SK-N-SH (cell line): ENCODE results near the gene NPIPB2. TPM values are rescaled to one million over a fixed set of nuclear protein-coding genes. Genes with fewer than 3 reads are reported as not detected.
A peak's percentile ranks its signal among the peaks of the same experiment; 100 is the strongest.

Experiments
- CTCF ChIA-PET: fragments of 300-600, 350-600 bp; formaldehyde crosslinking; extraction: SDS; loops from one replicate; lab custom pipeline; 2021; lab: Yijun Ruan, JAX
- POLR2A ChIA-PET: fragments of 350-600 bp; sonication (Branson Sonifier 250); formaldehyde crosslinking; extraction: SDS; loops from one replicate; lab custom pipeline; 2020; ENCODE audit warnings: antibody characterized with exemption, inconsistent platforms; lab: Yijun Ruan, JAX
- DNase-seq: peaks from one replicate; pipeline ENCODE4 v3.0.0; 2012
- H2AFZ ChIP-seq: fragments of 200-600 bp; sonication (generic); 2 replicates; pipeline ENCODE4 v1.8.1; 2016; ENCODE audit warnings: antibody characterized with exemption, mild to moderate bottlenecking, low read depth
- H3F3A ChIP-seq: fragments of 200-600 bp; sonication (generic); replicated peaks from 2 replicates; pipeline ENCODE3; 2016; ENCODE audit warnings: antibody characterized with exemption, mild to moderate bottlenecking; ENCODE audit not compliant: insufficient read depth
- H3K27ac ChIP-seq, 2 experiments: fragments of 200-500 bp in 1 of 2; fragments of 200-600 bp in 1 of 2; sonication (Bioruptor generic) in 1 of 2; sonication (generic), shearing (Covaris generic) in 1 of 2; 2 replicates each; pipeline versions ENCODE4 v1.5.1 to v1.6.1; 2014 to 2016; ENCODE audit warnings: low read depth in 2 of 2, inconsistent platforms in 1 of 2, low read length in 1 of 2, mild to moderate bottlenecking in 1 of 2, mixed read lengths in 1 of 2
- H3K27me3 ChIP-seq: fragments of 200-600 bp; sonication (generic), shearing (Covaris generic); 2 replicates; pipeline ENCODE4 v1.6.1; 2016; ENCODE audit warnings: mixed run types; ENCODE audit not compliant: insufficient read depth
- H3K36me3 ChIP-seq, 2 experiments: fragments of 200-500 bp in 1 of 2; fragments of 200-600 bp in 1 of 2; sonication (Bioruptor generic) in 1 of 2; sonication (generic) in 1 of 2; replicated peaks in 1 of 2; 2 replicates each; pipeline versions ENCODE3 to v1.5.1; 2014 to 2016; ENCODE audit warnings: low read length in 1 of 2, mild to moderate bottlenecking in 1 of 2; ENCODE audit not compliant: insufficient read depth in 2 of 2, control insufficient read depth in 1 of 2
- H3K4me1 ChIP-seq, 2 experiments: fragments of 200-500 bp in 1 of 2; fragments of 200-600 bp in 1 of 2; sonication (Bioruptor generic) in 1 of 2; sonication (generic), shearing (Covaris generic) in 1 of 2; 2 replicates each; pipeline versions ENCODE4 v1.5.1 to v1.6.1; 2014 to 2016; ENCODE audit warnings: low read depth in 1 of 2, low read length in 1 of 2, mixed run types in 1 of 2; ENCODE audit not compliant: insufficient read depth in 2 of 2, control insufficient read depth in 1 of 2
- H3K4me2 ChIP-seq: fragments of 200-600 bp; sonication (generic), shearing (Covaris generic); 2 replicates; pipeline ENCODE4 v1.6.1; 2017; ENCODE audit warnings: mixed run types
- H3K4me3 ChIP-seq, 2 experiments: fragments of 200-500 bp in 1 of 2; fragments of 200-600 bp in 1 of 2; sonication (Bioruptor generic) in 1 of 2; sonication (generic), shearing (Covaris generic) in 1 of 2; 2 replicates each; pipeline versions ENCODE4 v1.5.1 to v1.8.1; 2014 to 2016; ENCODE audit warnings: low read depth in 2 of 2, inconsistent platforms in 1 of 2, low read length in 1 of 2, mild to moderate bottlenecking in 1 of 2, mixed read lengths in 1 of 2, moderate library complexity in 1 of 2
- H3K79me2 ChIP-seq: fragments of 200-600 bp; sonication (generic); 2 replicates; pipeline ENCODE4 v1.8.1; 2017; ENCODE audit warnings: mild to moderate bottlenecking; ENCODE audit not compliant: insufficient read depth
- H3K9ac ChIP-seq: fragments of 200-600 bp; sonication (generic); 2 replicates; pipeline ENCODE4 v1.6.1; 2017; ENCODE audit warnings: mixed run types
- H3K9me2 ChIP-seq: fragments of 200-600 bp; sonication (generic); 2 replicates; pipeline ENCODE4 v1.6.1; 2017; ENCODE audit warnings: mixed run types
- H3K9me3 ChIP-seq: fragments of 200-600 bp; sonication (generic); 2 replicates; pipeline ENCODE4 v1.6.1; 2017; ENCODE audit warnings: mixed run types, mild to moderate bottlenecking, moderate library complexity
- H4K20me1 ChIP-seq: fragments of 200-600 bp; sonication (generic); 2 replicates; pipeline ENCODE4 v1.6.1; 2017; ENCODE audit warnings: mild to moderate bottlenecking, mixed run types; ENCODE audit not compliant: insufficient read depth
- CHD2 ChIP-seq: fragments of 150-350 bp; IDR thresholded peaks from 2 replicates; pipeline ENCODE4 v1.6.1; 2018; ENCODE audit warnings: low read length; ENCODE audit not compliant: partially characterized antibody
- ELF1 ChIP-seq: IDR thresholded peaks from 2 replicates; pipeline ENCODE4 v1.4.0; 2012
- EP300 ChIP-seq, 2 experiments: IDR thresholded peaks; 2 replicates each; pipeline versions ENCODE4 v1.4.0 to v1.6.1; 2012; ENCODE audit warnings: borderline replicate concordance in 1 of 2, low read depth in 1 of 2, low read length in 1 of 2
- EZH2phosphoT487 ChIP-seq: fragments of 200-600 bp; sonication (generic); IDR thresholded peaks from 2 replicates; pipeline ENCODE4 v1.6.1; 2017; ENCODE audit warnings: low read depth, mixed run types, mild to moderate bottlenecking, antibody characterized with exemption, moderate library complexity, borderline replicate concordance
- FOXJ3 ChIP-seq: sonication (generic); formaldehyde crosslinking; IDR thresholded peaks from 2 replicates; pipeline ENCODE4 v1.5.1; 2020; ENCODE audit warnings: mild to moderate bottlenecking, missing genetic modification reagents
- GABPA ChIP-seq: IDR thresholded peaks from 2 replicates; pipeline ENCODE4 v1.4.0; 2012; ENCODE audit warnings: low read depth, mild to moderate bottlenecking
- JUND ChIP-seq: IDR thresholded peaks from 2 replicates; pipeline ENCODE4 v1.4.0; 2012
- MEF2A ChIP-seq: IDR thresholded peaks from 2 replicates; pipeline ENCODE4 v1.4.0; 2012; ENCODE audit warnings: low read depth, borderline replicate concordance
- POLR2AphosphoS5 ChIP-seq: IDR thresholded peaks from 2 replicates; pipeline ENCODE4 v1.6.1; 2012; ENCODE audit warnings: low read depth, low read length
- RAD21 ChIP-seq: IDR thresholded peaks from 2 replicates; pipeline ENCODE4 v1.6.1; 2012; ENCODE audit warnings: mild to moderate bottlenecking, low read length
- RXRA ChIP-seq: IDR thresholded peaks from 2 replicates; pipeline ENCODE4 v1.4.0; 2012; ENCODE audit warnings: low read depth, mild to moderate bottlenecking, borderline replicate concordance
- SIN3A ChIP-seq: IDR thresholded peaks from 2 replicates; pipeline ENCODE4 v1.6.1; 2012; ENCODE audit warnings: low read depth, mild to moderate bottlenecking, low read length, moderate library complexity, borderline replicate concordance
- SMC3 ChIP-seq: IDR thresholded peaks from 2 replicates; pipeline ENCODE4 v1.6.1; 2012; ENCODE audit warnings: low read depth, low read length, improper control_type of control experiment
- TAF1 ChIP-seq: IDR thresholded peaks from 2 replicates; pipeline ENCODE4 v1.6.1; 2012; ENCODE audit warnings: low read depth, mild to moderate bottlenecking, low read length, moderate library complexity, borderline replicate concordance
- WGBS: methylation state at CpG from one replicate; pipeline ENCODE4 v1.1.6; 2017; ENCODE audit warnings: low lambda C conversion rate; 5-methylcytosine and 5-hydroxymethylcytosine counted together
- polyA plus RNA-seq, 3 experiments: library from polyadenylated mRNA; depleted of rRNA; stranded (reverse); fragments of >200 nt; gene quantifications; 2 replicates each; pipeline ENCODE4 v1.2.3, GENCODE V29; 2012
- TF ChIP-seq, protein P1 (sequence below): fragments of 200-600 bp; sonication (generic); IDR thresholded peaks from 2 replicates; pipeline ENCODE4 v1.6.1; 2017; ENCODE audit warnings: antibody characterized with exemption, mild to moderate bottlenecking, moderate library complexity
- TF ChIP-seq, protein P2 (sequence below): IDR thresholded peaks from 2 replicates; pipeline ENCODE4 v1.4.0; 2012; ENCODE audit warnings: low read depth
- TF ChIP-seq, protein P3 (sequence below): IDR thresholded peaks from 2 replicates; pipeline ENCODE4 v1.4.0; 2012; ENCODE audit warnings: low read depth, borderline replicate concordance
- TF ChIP-seq, protein P4 (sequence below): IDR thresholded peaks from 2 replicates; pipeline ENCODE4 v1.6.1; 2012; ENCODE audit warnings: mild to moderate bottlenecking, low read depth, low read length, moderate library complexity

The NPIPB2 gene
- polyA plus RNA-seq, 1 of the 3 experiments (the other 2 are of a cell fraction) = 9.3 TPM

DNA sequence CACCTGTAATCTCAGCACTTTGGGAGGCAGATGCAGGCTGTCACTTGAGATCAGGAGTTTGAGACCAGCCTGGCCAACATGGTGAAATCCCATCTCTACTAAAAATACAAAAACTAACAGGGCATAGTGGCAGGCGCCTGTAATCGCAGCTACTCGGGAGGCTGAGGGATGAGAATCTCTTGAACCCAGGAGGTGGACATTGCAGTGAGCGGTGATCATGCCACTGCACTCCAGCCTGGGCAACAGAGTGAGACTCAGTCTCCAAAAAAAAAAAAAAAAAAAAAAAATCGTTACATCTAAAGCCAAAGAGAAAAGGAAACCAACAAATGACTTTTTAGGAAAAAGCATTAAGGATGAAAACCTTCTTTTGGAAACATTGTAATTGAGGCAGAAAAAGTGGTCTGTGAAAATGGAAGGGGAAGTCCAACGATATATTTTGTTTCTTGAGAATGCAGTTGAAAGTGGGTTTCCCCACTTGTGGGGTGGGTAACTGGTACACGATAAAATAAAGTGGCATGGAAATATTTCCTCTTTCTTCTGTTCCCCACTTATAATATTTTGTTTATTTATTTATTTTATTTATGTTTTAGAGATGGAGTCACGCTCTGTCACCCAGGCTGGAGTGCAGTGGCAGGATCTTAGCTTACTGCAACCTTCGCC is 37.3 kb upstream of the NPIPB2 start:
- Histone ChIP-seq H3K4me2 (no peak overlapping the region), H3K36me3 (peaks cover 0 to 6% of the 10 kb centered on the region in 2 experiments), H3K9ac (no peak overlapping the region), H3K27me3 (no peaks in the 10 kb centered on the region), H3K9me2 (no peaks in the 10 kb centered on the region), H3K79me2 (peaks cover 83% of the 10 kb centered on the region), H3K9me3 (no peaks in the 10 kb centered on the region), H3F3A (peaks cover 3% of the 10 kb centered on the region), H3K4me3 (no peak overlapping the region), H3K27ac (no peak overlapping the region), H4K20me1 (no peaks in the 10 kb centered on the region), H2AFZ (no peak overlapping the region), H3K4me1 (peaks cover 0 to 9% of the 10 kb centered on the region in 2 experiments; a peak in 1 of 4 replicates)
- ChIA-PET POLR2A (no interaction called here), CTCF (interaction anchor here (3.9 kb wide), 1 partner anchor 89 kb away, joined by 24 read pairs; no protein-coding TSS in a partner anchor)
- 93% methylated on average over 9 of the region's 9 CpGs for WGBS
- no peak for DNase-seq
- TF ChIP-seq, protein P1, sequence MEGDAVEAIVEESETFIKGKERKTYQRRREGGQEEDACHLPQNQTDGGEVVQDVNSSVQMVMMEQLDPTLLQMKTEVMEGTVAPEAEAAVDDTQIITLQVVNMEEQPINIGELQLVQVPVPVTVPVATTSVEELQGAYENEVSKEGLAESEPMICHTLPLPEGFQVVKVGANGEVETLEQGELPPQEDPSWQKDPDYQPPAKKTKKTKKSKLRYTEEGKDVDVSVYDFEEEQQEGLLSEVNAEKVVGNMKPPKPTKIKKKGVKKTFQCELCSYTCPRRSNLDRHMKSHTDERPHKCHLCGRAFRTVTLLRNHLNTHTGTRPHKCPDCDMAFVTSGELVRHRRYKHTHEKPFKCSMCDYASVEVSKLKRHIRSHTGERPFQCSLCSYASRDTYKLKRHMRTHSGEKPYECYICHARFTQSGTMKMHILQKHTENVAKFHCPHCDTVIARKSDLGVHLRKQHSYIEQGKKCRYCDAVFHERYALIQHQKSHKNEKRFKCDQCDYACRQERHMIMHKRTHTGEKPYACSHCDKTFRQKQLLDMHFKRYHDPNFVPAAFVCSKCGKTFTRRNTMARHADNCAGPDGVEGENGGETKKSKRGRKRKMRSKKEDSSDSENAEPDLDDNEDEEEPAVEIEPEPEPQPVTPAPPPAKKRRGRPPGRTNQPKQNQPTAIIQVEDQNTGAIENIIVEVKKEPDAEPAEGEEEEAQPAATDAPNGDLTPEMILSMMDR = peak; percentile 8; the same call in 1 of the 2 replicates
- no peak for TF ChIP-seq SIN3A

DNA sequence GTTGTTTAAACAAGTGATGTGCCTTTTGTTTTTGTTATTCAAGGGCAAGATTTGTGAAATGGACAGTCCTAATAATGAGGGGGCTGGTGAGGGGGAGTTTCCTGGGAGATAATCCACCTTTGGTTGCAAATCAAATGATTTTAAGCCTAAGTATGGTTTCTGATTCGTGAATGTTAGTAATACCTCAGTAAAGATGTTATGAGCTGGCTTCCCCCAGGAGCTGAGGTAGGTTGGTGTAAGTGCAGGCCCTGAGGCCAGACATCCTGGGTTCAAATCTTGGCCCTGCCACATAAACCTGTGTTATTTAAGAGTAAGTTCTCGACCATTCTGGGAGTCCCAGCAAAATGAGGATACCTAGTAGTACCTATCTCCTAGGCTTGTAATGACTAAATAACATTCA is 36.2 kb upstream of the NPIPB2 start:
- peak overlapping the region; percentile 31 to 88; a peak in 3 of 4 replicates for H3K27ac ChIP-seq
- H2AFZ ChIP-seq = peak overlapping the region; percentile 91
- peaks cover 74% of the 10 kb centered on the region for H3K79me2 ChIP-seq

More for the DNA sequence above, 36.2 kb upstream of the NPIPB2 start:
- peak overlapping the region; percentile 90; the same call in 1 of the 2 replicates for H3K9ac ChIP-seq
- no peak for DNase-seq
- H3K9me3 ChIP-seq = no peaks in the 10 kb centered on the region
- peak overlapping the region; percentile 61 to 84 for H3K4me3 ChIP-seq
- POLR2A ChIA-PET = no interaction called here
- H4K20me1 ChIP-seq = no peaks in the 10 kb centered on the region
- H3K4me1 ChIP-seq = peaks cover 0 to 9% of the 10 kb centered on the region in 2 experiments; a peak in 1 of 4 replicates
- peak overlapping the region; percentile 84 for H3K4me2 ChIP-seq
- peaks cover 0 to 6% of the 10 kb centered on the region in 2 experiments for H3K36me3 ChIP-seq
- no peak for TF ChIP-seq EP300 (IDR thresholded peaks at IDR 0.05; ENCODE audit: borderline replicate concordance in 1 of 2, low read depth in 1 of 2, low read length in 1 of 2)
- no peak for TF ChIP-seq SIN3A
- no peak for TF ChIP-seq RXRA
- TF ChIP-seq RAD21 = no peak
- TF ChIP-seq TAF1 = no peak
- TF ChIP-seq, protein P2, sequence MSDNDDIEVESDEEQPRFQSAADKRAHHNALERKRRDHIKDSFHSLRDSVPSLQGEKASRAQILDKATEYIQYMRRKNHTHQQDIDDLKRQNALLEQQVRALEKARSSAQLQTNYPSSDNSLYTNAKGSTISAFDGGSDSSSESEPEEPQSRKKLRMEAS = no peak
- TF ChIP-seq ELF1 = no peak
- TF ChIP-seq GABPA = no peak
- TF ChIP-seq EZH2phosphoT487 = no peak
- TF ChIP-seq MEF2A = no peak
- no peak for TF ChIP-seq POLR2AphosphoS5
- no peak for TF ChIP-seq CHD2
- no peak for TF ChIP-seq SMC3
- TF ChIP-seq, protein P3, sequence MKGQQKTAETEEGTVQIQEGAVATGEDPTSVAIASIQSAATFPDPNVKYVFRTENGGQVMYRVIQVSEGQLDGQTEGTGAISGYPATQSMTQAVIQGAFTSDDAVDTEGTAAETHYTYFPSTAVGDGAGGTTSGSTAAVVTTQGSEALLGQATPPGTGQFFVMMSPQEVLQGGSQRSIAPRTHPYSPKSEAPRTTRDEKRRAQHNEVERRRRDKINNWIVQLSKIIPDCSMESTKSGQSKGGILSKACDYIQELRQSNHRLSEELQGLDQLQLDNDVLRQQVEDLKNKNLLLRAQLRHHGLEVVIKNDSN = no peak
- TF ChIP-seq FOXJ3 = no peak
- no peak for TF ChIP-seq JUND
- TF ChIP-seq, protein P4, sequence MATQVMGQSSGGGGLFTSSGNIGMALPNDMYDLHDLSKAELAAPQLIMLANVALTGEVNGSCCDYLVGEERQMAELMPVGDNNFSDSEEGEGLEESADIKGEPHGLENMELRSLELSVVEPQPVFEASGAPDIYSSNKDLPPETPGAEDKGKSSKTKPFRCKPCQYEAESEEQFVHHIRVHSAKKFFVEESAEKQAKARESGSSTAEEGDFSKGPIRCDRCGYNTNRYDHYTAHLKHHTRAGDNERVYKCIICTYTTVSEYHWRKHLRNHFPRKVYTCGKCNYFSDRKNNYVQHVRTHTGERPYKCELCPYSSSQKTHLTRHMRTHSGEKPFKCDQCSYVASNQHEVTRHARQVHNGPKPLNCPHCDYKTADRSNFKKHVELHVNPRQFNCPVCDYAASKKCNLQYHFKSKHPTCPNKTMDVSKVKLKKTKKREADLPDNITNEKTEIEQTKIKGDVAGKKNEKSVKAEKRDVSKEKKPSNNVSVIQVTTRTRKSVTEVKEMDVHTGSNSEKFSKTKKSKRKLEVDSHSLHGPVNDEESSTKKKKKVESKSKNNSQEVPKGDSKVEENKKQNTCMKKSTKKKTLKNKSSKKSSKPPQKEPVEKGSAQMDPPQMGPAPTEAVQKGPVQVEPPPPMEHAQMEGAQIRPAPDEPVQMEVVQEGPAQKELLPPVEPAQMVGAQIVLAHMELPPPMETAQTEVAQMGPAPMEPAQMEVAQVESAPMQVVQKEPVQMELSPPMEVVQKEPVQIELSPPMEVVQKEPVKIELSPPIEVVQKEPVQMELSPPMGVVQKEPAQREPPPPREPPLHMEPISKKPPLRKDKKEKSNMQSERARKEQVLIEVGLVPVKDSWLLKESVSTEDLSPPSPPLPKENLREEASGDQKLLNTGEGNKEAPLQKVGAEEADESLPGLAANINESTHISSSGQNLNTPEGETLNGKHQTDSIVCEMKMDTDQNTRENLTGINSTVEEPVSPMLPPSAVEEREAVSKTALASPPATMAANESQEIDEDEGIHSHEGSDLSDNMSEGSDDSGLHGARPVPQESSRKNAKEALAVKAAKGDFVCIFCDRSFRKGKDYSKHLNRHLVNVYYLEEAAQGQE = no peak
- H3K27me3 ChIP-seq = no peaks in the 10 kb centered on the region
- peaks cover 7% of the 10 kb centered on the region for H3F3A ChIP-seq
- WGBS = 60% methylated on average over 2 of the region's 2 CpGs
- no peaks in the 10 kb centered on the region for H3K9me2 ChIP-seq
- CTCF ChIA-PET = interaction anchor here (2.3 to 3.9 kb wide), 2 partner anchors 9 to 90 kb away, joined by 7 to 24 read pairs; no protein-coding TSS in a partner anchor
